HepG2 (cell line): Measurements from ENCODE around the gene C10orf53. TPM values are rescaled to one million over a fixed set of nuclear protein-coding genes. Genes with fewer than 3 reads are reported as not detected.

Experiments
- ATAC-seq: fragments of 200-7000 bp; cut with Tn5 transposase; 3 replicates; pipeline ENCODE4 v1.9.1; 2020; ENCODE audit warnings: mild to moderate bottlenecking, moderate library complexity
- BruUV-seq: library from RNA; stranded (reverse); fragments of 400-500 nt; replicated peaks from 2 replicates; lab custom pipeline; 2021; lab: Mats Ljungman, UMichigan
- CTCF ChIA-PET: fragments of 300-600 bp; formaldehyde crosslinking; extraction: SDS; loops from one replicate; lab custom pipeline; 2021; ENCODE audit warnings: low total read pairs, inconsistent platforms, low intra/inter-chr PET ratio; lab: Yijun Ruan, JAX
- POLR2A ChIA-PET: fragments of 350-600 bp; sonication (Branson Sonifier 250); formaldehyde crosslinking; loops from one replicate; lab custom pipeline; 2020; ENCODE audit warnings: antibody characterized with exemption, inconsistent platforms; lab: Yijun Ruan, JAX
- DNase-seq: peaks from one replicate; pipeline ENCODE4 v3.0.0-alpha.2; 2015; ENCODE audit warnings: low spot score
- FAIRE-seq: peaks from 3 replicates; lab custom pipeline; 2011; peaks lifted over from hg19 to GRCh38; lab: Jason Lieb, UNC
- H2AFZ ChIP-seq: one replicate; pipeline ENCODE4 v1.6.1; 2011; ENCODE audit warnings: low read length, inconsistent platforms
- H3K27ac ChIP-seq: fragments of 300-600 bp; 3 replicates; pipeline ENCODE4 v1.8.0; 2011; ENCODE audit warnings: mixed run types, mild to moderate bottlenecking, mixed read lengths, low read length, inconsistent platforms; ENCODE audit not compliant: insufficient read depth; ENCODE audit errors: extremely low read length
- H3K27me3 ChIP-seq, 2 experiments: fragments of 200-600 bp in 1 of 2; 2 replicates in 1 of 2; 3 replicates in 1 of 2; pipeline versions ENCODE4 v1.6.0 to v1.8.0; 2011; ENCODE audit warnings: low read length in 2 of 2, mild to moderate bottlenecking in 2 of 2, moderate library complexity in 2 of 2, inconsistent platforms in 1 of 2; ENCODE audit not compliant: insufficient read depth in 2 of 2, control insufficient read depth in 1 of 2
- H3K36me3 ChIP-seq, 2 experiments: fragments of 200-600 bp in 1 of 2; replicated peaks in 1 of 2; 2 replicates in 1 of 2; 3 replicates in 1 of 2; pipeline versions ENCODE4 v1.5.1 to v1.8.0; 2011; ENCODE audit warnings: low read length in 2 of 2, inconsistent platforms in 1 of 2; ENCODE audit not compliant: insufficient read depth in 2 of 2, control insufficient read depth in 1 of 2
- H3K4me1 ChIP-seq: 2 replicates; pipeline ENCODE4 v1.5.1; 2012; ENCODE audit warnings: low read length, inconsistent platforms; ENCODE audit not compliant: insufficient read depth
- H3K4me2 ChIP-seq: 2 replicates; pipeline ENCODE4 v1.6.0; 2011; ENCODE audit warnings: low read depth, low read length, inconsistent platforms
- H3K4me3 ChIP-seq, 3 experiments: fragments of 200-600 bp in 1 of 3; sonication (generic), shearing (Covaris generic) in 1 of 3; replicated peaks in 1 of 3; 2 replicates each; pipeline ENCODE4 v1.5.1; 2011 to 2016; ENCODE audit warnings: low read length in 3 of 3, inconsistent platforms in 2 of 3, low read depth in 2 of 3, mild to moderate bottlenecking in 2 of 3, control low read depth in 1 of 3, mixed read lengths in 1 of 3; ENCODE audit not compliant: insufficient read depth in 1 of 3
- H3K79me2 ChIP-seq: one replicate; pipeline ENCODE4 v1.6.1; 2011; ENCODE audit warnings: low read length, inconsistent platforms; ENCODE audit not compliant: insufficient read depth
- H3K9ac ChIP-seq: 2 replicates; pipeline ENCODE4 v1.6.0; 2011; ENCODE audit warnings: mild to moderate bottlenecking, low read depth, low read length, inconsistent platforms; ENCODE audit not compliant: insufficient read depth
- H3K9me3 ChIP-seq: 2 replicates; pipeline ENCODE4 v1.5.1; 2012; ENCODE audit warnings: mild to moderate bottlenecking, low read length
- H4K20me1 ChIP-seq: 2 replicates; pipeline ENCODE4 v1.6.0; 2011; ENCODE audit warnings: inconsistent platforms, mild to moderate bottlenecking, low read length, moderate library complexity; ENCODE audit not compliant: insufficient read depth
- ARNT2 ChIP-seq: sonication (generic); formaldehyde crosslinking; IDR thresholded peaks from 2 replicates; pipeline ENCODE4 v1.8.0; 2022; ENCODE audit warnings: mild to moderate bottlenecking, low read depth, missing genetic modification reagents, moderate library complexity
- GZF1 ChIP-seq: sonication (generic); formaldehyde crosslinking; IDR thresholded peaks from 2 replicates; pipeline ENCODE4 v1.5.1; 2020; ENCODE audit warnings: mild to moderate bottlenecking, missing genetic modification reagents
- JUND ChIP-seq: sonication (generic); formaldehyde crosslinking; IDR thresholded peaks from 2 replicates; pipeline ENCODE4 v1.8.0; 2022; ENCODE audit warnings: mild to moderate bottlenecking, missing genetic modification reagents
- KLF11 ChIP-seq: IDR thresholded peaks from 2 replicates; pipeline ENCODE4 v1.6.1; 2016; ENCODE audit warnings: missing compliant biosample characterization
- POGZ ChIP-seq: sonication (generic); formaldehyde crosslinking; IDR thresholded peaks from 2 replicates; pipeline ENCODE4 v1.4.0; 2020; ENCODE audit warnings: mild to moderate bottlenecking, missing genetic modification reagents
- SIN3A ChIP-seq: IDR thresholded peaks from 2 replicates; pipeline ENCODE4 v1.6.1; 2011; ENCODE audit warnings: low read depth, mild to moderate bottlenecking, control low read depth, low read length, borderline replicate concordance
- U2AF1 ChIP-seq: fragments of 200-400 bp; formaldehyde crosslinking; optimal IDR thresholded peaks from 2 replicates; pipeline ENCODE3; 2017; ENCODE audit warnings: mild to moderate bottlenecking, low read depth, low read length
- ZC3H4 ChIP-seq: sonication (generic); formaldehyde crosslinking; IDR thresholded peaks from 2 replicates; pipeline ENCODE4 v1.4.0; 2020; ENCODE audit warnings: missing genetic modification reagents, borderline replicate concordance
- ZFP36 ChIP-seq: fragments of 150-350 bp; IDR thresholded peaks from 2 replicates; pipeline ENCODE4 v1.6.1; 2018; ENCODE audit warnings: borderline replicate concordance, low read length, low read depth; ENCODE audit not compliant: partially characterized antibody
- WGBS: methylation state at CpG from one replicate; pipeline ENCODE4 v1.1.6; 2017; ENCODE audit warnings: low lambda C conversion rate; 5-methylcytosine and 5-hydroxymethylcytosine counted together
- in situ Hi-C: cut with HindIII; loops from 2 replicates; pipeline ENCODE4 v1.10.0; 2017; ENCODE audit warnings: low pct_unique_long_range_greater_than_20kb; ENCODE audit not compliant: extremely low pct_ligation_motif_present
- intact Hi-C: fragments of 100-400 bp; cut with micrococcal nuclease; formaldehyde crosslinking; loops from one replicate; pipeline ENCODE4 v1.10.0; 2022; ENCODE audit not compliant: unreplicated experiment
- polyA plus RNA-seq, 8 experiments: library from polyadenylated mRNA; depleted of rRNA in 3 of 8; stranded (reverse) in 7 of 8; unstranded in 1 of 8; fragments of >200 nt; fragmentation: Illumina TruSeq in 4 of 8; extraction: Trizol in 4 of 8; gene quantifications; 2 replicates each; pipeline versions ENCODE4 v1.2.1 to v1.2.3, GENCODE V29; 2011 to 2016; ENCODE audit warnings: low read depth in 4 of 8, missing spikeins in 1 of 8, mixed read lengths in 1 of 8; ENCODE audit not compliant: insufficient read depth in 1 of 8
- total RNA-seq, 5 experiments: library from RNA; depleted of rRNA; stranded (reverse); fragments of >200 nt; fragmentation: Illumina TruSeq; extraction: Trizol; gene quantifications; 2 replicates each; pipeline ENCODE4 v1.2.3, GENCODE V29; 2016; ENCODE audit warnings: low read depth in 1 of 5
- TF ChIP-seq, protein P1 (sequence below): sonication (generic); formaldehyde crosslinking; IDR thresholded peaks from 2 replicates; pipeline ENCODE4 v1.4.0; 2020; ENCODE audit warnings: missing genetic modification reagents, borderline replicate concordance
- TF ChIP-seq, protein P2 (sequence below): sonication (generic); formaldehyde crosslinking; IDR thresholded peaks from 2 replicates; pipeline ENCODE4 v1.8.1; 2023; ENCODE audit warnings: mild to moderate bottlenecking, missing genetic modification reagents, borderline replicate concordance
- TF ChIP-seq, protein P3 (sequence below): sonication (generic); formaldehyde crosslinking; IDR thresholded peaks from 2 replicates; pipeline ENCODE4 v1.4.0; 2020; ENCODE audit warnings: mild to moderate bottlenecking, missing genetic modification reagents

The C10orf53 gene
- total and polyA plus RNA-seq, 2 of the 13 experiments (the other 11 are each of a cell fraction or from before 2014, with no cell fraction given), result not detected

DNA sequence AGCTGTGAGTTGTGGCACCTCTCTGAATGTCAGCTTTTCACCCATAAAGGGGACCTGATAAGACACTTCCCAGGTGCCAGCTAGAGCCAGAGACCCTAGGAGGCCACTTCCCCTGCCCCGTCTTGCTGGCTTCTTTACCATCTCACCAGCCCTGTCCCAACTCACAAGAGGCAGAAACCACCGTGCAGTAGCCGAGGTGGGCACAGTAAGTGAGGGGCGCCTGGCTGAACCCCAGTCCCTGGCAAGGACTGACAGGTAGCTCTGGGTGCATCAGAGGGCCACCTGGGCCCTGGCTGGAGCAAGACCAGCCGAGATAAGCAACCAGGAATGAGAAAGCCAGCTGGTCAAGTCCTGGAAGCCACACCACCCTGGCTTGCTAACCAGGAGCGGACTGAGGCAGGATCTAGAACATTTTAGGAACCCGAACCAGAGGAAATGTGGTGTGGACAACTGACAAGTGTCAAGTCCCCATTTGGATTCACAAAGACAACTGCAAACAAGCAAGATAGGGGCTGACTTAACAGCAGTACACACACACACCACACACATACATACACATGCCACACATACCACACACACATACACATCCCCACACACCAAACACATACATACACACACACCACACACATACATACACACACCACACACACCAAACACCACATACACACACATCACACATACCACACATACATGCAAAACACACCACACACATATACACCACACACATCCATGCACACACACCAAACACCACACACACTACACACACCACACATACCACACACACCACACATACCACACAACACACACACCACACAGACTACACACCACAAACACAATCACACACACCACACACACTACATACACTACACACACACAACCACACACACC is 61.9 kb downstream of the C10orf53 start (continued):
- TF ChIP-seq, protein P1, sequence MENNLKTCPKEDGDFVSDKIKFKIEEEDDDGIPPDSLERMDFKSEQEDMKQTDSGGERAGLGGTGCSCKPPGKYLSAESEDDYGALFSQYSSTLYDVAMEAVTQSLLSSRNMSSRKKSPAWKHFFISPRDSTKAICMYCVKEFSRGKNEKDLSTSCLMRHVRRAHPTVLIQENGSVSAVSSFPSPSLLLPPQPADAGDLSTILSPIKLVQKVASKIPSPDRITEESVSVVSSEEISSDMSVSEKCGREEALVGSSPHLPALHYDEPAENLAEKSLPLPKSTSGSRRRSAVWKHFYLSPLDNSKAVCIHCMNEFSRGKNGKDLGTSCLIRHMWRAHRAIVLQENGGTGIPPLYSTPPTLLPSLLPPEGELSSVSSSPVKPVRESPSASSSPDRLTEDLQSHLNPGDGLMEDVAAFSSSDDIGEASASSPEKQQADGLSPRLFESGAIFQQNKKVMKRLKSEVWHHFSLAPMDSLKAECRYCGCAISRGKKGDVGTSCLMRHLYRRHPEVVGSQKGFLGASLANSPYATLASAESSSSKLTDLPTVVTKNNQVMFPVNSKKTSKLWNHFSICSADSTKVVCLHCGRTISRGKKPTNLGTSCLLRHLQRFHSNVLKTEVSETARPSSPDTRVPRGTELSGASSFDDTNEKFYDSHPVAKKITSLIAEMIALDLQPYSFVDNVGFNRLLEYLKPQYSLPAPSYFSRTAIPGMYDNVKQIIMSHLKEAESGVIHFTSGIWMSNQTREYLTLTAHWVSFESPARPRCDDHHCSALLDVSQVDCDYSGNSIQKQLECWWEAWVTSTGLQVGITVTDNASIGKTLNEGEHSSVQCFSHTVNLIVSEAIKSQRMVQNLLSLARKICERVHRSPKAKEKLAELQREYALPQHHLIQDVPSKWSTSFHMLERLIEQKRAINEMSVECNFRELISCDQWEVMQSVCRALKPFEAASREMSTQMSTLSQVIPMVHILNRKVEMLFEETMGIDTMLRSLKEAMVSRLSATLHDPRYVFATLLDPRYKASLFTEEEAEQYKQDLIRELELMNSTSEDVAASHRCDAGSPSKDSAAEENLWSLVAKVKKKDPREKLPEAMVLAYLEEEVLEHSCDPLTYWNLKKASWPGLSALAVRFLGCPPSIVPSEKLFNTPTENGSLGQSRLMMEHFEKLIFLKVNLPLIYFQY (CRISPR knock-in tag), result no peak
- no peak for TF ChIP-seq SIN3A

DNA sequence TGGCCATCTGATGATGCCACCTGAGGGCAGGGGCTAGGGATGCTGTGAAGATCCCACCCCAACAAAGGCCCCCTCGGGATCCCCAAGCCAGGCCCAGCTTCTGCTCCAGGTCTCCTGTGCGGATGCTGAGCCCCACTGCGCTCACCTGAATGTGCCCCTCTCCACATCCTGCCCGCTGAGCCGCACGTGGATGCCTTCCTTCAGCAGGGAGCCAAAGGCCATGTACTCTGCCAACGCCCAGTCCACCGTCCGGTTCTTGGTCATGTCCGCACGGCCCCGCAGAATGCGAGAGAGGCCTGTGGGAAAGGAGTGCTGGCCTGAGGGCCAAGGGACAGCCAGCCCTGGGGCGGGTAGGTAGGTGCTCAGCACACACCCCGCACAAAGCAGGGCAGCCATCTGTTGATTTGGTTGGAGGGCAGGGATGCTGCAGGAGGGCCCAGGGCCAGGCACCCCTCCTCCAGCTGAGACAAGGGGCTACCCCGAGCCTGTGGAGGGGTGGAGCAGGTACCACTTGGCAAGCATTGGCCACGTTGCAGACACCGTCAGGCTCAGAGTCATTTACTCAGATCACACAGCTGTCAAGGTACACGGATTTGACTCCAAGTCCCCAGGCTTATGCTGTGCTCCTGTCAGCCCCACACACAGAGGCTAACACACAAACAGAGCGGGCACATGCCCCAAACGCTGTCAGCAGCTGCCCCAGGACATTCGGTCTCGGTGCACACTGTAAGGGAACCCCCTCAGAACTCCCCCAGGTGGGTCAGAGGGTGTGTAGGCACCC is 63.4 kb downstream of the C10orf53 start:
- no peak for DNase-seq
- BruUV-seq, result no TSS peak
- Histone ChIP-seq H3K27ac (no peak overlapping the region), H3K4me2 (no peak overlapping the region), H3K79me2 (no peaks in the 10 kb centered on the region), H3K9me3 (no peaks in the 10 kb centered on the region), H4K20me1 (no peaks in the 10 kb centered on the region), H3K36me3 (no peaks in the 10 kb centered on the region; a peak in 1 of 5 replicates), H2AFZ (no peak overlapping the region), H3K9ac (no peak overlapping the region), H3K4me3 (no peak overlapping the region), H3K4me1 (no peaks in the 10 kb centered on the region), H3K27me3 (no peaks in the 10 kb centered on the region)
- WGBS, result 92% methylated on average over 9 of the region's 23 CpGs
- no peak for FAIRE-seq
- CTCF ChIA-PET, result no interaction called here
- in situ Hi-C loops (no loop called here), intact Hi-C loops (no loop called here)
- ATAC-seq, result no peak
- POLR2A ChIA-PET, result no interaction called here
- no peak for TF ChIP-seq KLF11 (CRISPR knock-in tag)
- TF ChIP-seq, protein P2, sequence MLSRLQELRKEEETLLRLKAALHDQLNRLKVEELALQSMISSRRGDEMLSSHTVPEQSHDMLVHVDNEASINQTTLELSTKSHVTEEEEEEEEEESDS (CRISPR knock-in tag), result no peak
- TF ChIP-seq ZC3H4 (CRISPR knock-in tag), result no peak
- no peak for TF ChIP-seq ZFP36
- no peak for TF ChIP-seq ARNT2
- TF ChIP-seq GZF1, result no peak
- no peak for TF ChIP-seq POGZ (CRISPR knock-in tag)
- no peak for TF ChIP-seq JUND (CRISPR knock-in tag)
- TF ChIP-seq, protein P3, sequence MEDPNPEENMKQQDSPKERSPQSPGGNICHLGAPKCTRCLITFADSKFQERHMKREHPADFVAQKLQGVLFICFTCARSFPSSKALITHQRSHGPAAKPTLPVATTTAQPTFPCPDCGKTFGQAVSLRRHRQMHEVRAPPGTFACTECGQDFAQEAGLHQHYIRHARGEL, result no peak
- TF ChIP-seq U2AF1, result no peak
